Activated CD4-positive, CD25-positive, alpha-beta regulatory T cell treated with anti-CD3 and anti-CD28 coated beads, Interleukin-2, amount 50 U/mL, for 72 hours (primary cell): ENCODE data around the gene PRMT2.
"Not testable (repeated sequence)": the region's sequence is repeated elsewhere in the genome, so short reads cannot be mapped to it uniquely, and the experiment has no call there.

Experiments
- DNase-seq: peaks from one replicate; pipeline ENCODE4 v3.0.0; 2021

Gene PRMT2

DNA sequence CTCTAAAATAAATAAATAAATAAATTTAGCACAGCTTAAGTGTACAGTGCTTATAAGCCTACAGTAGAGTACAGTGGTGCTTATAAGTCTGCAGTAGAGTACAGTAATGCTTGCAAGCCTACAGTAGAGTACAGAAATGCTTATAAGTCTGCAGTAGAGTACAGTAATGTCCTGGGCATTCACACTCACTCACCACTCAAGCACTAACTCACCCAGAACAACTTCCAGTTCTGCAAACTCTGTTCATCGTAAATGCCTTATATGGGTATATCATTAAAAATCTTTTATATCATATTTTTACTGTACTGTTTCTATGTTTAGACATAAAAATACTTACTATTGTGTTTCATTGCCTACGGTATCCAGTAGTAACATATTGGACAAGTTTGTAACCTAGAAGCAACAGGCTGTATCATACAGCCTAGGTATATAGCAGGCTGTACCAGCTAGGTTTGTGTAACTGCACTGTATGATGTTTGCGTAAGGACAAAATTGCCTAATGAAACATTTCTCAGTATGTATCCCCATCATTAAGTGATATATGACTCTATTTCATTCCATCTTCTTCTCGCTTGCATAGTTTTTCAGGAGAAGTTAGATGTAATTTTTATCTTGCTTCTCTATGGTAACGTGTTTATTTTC is 16.6 kb upstream of the PRMT2 start:
- DNase-seq = no peak

DNA sequence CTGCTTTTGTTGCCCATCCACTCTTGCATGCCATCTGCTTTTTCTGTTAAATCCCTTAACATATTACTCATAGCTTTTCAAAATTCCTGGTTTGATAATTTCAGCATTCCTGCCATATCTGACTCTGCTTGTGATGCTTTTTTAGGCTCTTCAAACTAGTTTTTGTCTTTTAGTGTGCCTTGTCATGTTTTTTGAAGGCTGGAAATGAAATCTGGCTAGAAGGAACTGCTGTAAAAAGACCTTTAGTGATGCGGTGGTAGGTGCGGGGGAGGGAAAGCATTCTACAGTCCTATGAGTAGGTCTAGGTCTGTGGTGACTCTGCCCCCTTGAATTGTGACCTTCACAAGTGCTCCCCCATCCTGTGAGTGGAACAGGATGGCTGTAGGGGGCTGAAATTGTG is 15.6 kb upstream of the PRMT2 start:
- DNase-seq = no peak

DNA sequence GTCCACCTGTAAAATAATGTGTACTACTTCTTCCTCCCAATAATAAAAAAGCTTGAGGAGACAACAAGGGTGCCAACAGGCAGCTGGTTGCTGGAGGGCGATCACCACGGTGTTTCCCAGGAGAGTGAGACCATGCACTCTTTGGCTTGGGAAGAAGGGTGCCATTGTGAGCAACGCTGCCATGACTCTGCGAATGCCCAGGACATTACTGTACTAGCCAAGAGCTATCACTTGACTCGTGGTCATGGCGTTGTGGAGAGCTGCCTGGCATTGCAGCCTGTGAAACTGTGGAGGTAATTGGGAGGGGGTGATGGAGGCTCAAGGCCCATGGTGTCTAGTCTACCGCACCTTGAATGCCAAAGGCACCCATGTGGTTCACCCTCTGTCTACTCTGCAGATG is 14.6 kb upstream of the PRMT2 start:
- no peak for DNase-seq

DNA sequence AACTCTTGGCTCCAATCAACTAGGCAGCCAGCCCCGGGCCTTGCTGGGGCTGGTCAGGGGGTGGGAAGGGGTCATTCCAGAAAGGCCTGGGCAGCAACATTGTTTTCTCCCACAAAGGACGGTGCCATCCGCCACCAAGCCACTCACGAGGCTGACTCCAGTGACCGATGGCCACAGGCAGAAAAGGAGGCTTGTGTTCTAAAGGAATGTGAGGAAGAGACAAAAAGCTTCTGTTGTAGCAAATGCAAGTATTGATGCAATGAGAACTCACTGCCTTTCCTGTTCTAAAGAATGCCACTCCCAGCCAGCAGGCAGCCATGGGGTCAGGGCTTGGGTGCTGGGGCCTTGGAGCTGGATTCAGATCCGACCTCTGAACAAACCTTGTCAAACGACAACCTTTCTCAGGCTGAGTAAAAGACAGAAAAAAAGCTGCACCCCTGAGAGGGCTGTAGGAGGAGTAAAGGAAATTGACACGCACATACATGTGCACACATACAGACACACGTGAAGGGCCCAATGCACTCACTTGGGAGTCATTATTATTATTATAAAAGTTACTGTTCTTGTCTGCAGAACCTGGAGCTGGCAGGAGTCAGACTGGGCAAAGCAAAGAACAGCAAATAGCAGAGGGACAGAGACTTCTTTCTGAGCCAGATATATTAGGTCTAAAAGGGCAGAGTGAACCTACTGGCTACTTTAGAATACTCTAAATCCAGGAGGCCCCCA is 13.9 kb upstream of the PRMT2 start:
- no peak for DNase-seq

DNA sequence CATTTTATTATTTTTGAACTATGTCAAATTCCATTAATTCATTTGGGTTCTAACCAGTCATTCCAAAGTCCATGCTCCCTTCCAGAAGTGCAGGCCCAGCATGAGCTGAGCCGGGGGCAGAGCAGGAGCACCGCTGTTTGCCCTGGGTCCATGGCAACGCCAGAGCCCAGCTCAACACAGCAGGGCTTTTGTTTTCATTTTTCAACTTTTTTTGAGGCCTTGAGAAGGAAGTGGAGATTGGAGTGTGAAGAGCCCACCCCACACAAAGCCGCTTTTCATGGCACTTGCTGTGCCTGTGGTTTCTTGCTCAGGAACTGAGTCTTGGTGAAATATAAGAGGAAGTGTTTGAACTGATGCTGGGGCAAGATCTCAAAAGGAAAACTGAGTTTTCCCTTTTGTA is 13.2 kb upstream of the PRMT2 start:
- no peak for DNase-seq

DNA sequence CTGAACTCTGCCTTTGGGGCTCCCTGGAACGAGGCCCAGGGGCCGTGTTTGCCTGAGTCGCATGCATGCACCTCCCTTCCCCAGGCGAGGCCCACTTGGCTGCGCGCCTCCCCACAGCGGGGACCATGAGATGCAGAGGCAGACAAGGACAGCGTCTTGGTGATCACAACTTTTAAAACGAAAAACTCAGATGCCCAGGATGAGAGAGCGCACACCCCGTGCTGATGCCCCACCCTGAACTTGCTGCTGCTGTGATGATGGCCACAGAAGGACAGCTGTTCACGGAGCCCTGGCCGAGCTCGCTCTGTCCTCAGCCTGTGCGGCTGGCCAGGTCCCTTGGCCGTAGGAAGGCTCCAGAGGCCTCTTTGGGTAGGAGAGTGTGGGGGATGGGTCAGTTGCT is 11.4 kb upstream of the PRMT2 start:
- DNase-seq = no peak

DNA sequence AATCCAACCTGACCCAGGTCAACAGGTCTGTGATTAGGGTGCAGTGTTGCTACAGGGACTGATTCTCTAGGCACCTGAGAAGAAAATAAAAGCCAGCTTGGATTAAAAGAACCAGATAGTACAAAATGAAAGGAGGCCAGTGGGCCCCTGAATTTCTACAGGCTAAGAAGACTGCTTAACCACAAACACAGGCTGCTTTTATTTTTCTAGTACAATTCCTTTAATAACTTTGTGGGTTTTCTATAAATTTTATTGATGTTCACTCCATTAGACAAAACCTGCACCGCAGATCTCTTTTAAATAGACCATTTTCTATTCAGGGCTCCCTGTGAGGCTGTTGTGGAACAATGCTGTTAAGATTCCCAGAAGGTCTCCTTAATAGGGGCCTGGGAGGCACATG is 9.7 kb upstream of the PRMT2 start:
- DNase-seq = no peak

DNA sequence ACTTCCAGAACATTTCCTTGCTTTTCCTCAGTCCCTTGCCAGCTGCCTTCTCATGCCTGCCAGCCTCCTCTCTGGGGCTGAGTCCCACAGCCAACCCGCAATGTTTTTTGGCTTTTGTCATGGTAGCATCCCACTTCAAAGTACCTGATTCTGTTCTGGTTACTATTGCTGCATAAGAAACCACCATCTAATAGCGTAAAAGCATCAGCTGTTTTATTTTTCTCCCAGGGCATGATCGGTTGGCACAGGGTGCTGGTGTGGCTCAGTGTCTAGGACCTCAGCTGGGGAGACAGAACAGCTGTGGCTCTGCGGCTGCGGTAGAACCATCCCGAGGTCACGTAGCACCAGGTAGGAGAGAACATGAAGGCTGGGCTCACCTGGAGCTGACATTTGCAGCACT is 8.9 kb upstream of the PRMT2 start:
- no peak for DNase-seq

DNA sequence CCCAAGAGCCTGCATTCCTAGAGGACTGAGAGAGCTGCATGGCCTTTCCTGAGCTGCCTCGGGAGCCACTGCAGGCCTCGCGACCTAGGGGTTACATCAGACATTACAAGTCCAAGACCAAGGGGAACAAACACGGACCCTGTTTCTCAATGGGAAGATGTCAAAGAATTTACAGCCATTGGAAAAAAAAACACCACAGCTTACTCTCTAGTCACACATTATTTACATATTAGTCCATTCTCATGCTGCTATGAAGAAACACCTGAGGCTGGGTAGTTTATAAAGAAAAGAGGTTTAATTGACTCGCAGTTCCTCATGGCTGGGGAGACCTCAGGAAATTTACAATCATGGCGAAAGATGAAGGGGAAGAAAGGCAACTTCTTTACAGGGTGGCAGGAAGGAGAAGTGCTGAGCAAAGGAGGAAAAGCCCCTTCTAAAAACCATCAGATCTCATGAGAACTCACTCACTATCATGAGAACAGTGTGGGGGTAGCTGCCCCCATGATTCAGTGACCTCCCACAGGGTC is 8.4 kb upstream of the PRMT2 start:
- DNase-seq = no peak

DNA sequence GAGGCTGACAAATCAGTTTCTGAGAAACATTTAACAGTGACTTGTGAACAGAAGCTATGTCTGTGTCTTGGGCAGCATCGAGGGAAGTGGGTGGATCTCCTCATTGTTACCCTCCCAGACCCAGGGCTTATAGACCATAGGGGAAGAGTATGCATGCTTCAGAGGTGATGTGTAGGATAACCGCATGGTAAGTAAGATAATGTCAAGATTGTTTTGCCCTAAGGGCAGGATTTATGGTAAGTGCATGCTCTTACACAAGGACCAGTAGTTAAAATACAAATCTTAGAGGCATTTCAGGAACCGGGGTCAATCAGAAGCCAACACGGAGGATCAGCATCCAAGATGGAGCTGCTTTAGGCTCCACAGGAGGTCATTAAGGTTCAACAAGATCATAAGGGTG is 7.7 kb upstream of the PRMT2 start:
- DNase-seq = no peak

DNA sequence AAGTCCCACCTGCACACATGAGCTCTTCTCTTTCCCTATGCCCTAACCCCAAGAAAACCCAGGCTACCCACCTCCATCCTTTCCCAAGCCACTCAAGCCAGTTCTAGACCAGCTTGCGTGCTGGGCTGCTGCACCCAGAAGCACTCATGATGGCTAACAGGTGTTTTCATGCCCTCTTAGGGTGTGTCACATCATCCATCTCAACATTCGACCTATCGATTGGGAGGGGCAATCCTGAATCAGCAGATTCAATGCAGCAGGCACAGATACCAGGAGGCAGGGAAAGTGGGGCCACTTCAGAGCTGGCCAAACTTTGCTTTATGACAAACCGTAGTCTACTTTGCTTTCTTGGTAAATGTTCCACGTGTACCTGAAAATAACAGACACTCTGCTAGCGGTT is 6.6 kb upstream of the PRMT2 start:
- no peak for DNase-seq

DNA sequence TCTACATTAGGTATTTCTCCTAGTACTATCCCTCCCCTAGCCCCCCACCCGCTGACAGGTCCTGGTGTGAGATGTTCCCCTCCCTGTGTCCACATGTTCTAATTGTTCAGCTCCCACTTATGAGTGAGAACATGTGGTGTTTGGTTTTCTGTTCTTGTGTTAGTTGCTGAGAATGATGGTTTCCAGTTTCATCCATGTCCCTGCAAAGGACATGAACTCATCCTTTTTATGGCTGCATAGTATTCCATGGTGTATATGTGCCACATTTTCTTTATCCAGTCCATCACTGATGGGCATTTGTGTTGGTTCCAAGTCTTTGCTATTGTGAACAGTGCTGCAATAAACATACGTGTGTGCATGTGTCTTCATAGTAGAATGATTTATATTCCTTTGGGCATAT is 4.6 kb upstream of the PRMT2 start:
- DNase-seq = not testable (repeated sequence)

DNA sequence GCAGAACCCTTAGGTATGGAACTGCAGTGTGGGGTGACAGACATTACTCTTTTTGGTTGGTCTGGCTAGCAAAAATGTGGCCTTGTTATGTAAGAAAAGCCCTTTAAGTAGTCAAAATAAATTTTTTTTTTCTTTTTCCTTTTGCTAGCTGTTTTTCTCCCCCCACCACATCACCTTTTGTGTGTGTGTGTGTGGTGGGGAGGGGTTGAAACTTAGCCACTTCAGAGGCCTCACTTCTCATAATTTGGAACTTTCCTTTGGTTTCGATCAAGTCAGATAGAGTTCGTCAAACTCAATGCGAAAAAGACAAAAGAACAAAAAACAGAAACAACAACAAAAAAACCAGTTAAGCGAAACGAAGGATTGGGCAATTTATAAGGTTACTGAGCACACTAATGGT is 1.9 kb upstream of the PRMT2 start:
- DNase-seq = no peak

DNA sequence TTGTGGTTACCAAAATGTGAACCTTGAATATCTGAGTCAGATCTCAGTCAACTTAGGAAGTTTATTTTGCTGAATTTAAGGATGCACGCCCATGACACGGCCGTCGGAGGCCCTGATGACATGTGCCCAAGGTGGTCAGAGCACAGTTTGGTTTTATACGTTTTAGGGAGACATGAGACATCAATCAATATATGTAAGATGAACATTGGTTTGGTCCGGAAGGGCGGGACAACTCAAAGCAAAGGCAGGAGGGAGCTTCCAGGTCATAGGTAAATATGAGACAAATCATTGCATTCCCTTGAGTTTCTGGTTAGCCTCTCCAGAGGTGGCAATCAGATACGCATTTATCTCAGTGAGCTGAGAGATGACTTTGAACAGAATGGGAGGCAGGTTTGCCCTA is 1.0 kb upstream of the PRMT2 start:
- DNase-seq = no peak

DNA sequence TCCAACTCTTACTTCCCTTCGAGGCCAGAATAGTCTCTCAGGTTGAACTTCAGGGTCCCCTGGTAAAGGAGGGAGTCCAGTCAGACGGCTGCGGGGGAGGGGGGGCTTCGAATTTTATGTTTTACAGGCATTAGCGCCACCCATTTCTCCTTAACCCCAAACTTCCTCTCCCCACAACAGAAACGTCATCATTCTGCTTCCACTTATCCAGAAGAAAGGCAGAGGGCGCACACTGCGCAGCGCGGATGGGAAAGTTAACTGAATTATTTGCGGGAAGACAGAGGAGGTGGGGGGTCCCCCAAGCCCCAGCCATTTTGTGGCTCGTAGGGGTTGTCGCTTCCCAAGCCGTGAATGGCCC is 529 bp upstream of the PRMT2 start:
- no peak for DNase-seq

DNA sequence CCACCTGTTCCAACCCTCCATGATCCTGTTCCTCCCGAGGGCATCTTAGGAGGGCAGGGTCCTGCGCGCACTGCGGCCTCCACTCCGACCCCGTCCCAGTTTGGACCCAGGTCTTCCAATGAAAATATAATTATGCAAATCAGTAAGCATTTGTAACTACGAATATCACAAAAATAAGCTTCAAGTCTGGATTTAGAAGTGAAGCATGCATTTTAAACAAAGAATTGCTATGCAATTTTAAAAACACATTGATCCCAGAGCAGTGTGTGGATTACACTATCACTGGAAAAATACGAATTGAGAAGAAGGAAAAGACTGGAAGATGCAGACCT is 673 bp downstream of the PRMT2 start:
- no peak for DNase-seq

DNA sequence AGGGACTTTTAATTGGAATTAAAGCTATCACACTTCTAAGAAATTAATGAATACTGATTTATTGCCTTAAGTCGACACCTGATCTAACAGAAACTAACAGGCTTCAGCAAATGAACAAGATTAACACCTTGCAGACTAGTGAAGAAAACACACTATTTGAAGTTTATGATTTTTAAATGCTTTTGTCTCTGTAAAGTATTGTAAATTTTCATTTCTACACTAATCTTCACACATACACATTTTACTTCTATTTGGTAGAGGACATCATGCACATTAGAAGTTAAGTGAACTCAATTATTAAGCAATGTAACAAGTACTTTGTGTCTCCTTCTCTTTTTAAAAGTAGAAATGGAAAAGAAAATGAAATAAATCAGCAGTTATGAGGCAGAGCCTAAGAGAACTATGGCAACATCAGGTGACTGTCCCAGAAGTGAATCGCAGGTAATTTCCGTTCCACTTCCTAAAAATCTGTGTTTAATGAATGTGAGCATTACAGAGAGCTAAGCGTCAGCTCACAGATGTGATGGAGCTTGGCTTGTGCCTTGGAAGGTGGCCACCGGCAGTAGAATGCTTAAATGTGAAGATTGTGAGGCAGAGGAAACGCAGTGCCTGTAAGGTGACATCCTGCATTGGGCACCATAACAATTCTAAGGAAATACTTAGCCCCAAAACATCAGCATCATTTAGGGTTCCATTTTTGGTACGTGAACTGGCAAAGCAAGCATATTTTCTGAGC is 1.2 kb downstream of the PRMT2 start:
- no peak for DNase-seq

DNA sequence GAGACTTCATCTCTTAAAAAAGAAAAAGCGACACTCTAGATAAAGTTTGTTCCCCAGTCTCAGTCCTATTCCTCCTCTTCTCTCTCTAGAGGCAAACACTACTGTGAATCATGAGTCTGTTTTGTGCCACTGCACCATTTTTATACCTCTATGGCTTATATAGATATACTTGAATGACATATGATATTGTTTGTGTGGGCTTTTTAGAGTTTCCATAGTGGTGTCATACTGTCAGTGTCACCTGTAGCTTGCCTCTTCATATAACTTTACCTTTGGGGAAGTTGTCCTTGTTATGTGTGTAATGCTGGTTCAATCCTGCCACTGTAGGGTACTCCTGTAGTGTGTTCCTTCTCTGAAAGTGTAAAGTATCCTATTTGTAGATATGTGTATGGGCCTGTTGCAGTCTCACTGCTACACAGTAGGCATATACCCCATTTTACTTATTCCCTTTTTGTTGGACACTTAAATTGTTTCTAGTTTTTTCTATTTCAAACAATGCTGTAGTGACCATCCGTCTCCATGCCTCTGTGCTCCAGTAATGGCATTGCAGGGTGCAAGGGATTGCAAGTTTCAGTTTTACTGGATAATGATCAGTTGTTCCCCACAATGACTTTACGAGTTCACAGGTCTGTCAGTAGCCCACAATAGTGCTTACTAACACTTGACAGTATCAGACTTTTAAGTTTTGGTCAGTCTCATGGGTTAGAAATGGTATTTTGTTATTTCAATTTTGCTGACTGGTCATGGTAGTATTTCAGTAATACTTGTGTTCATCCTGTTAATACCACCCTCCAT is 2.7 kb downstream of the PRMT2 start:
- no peak for DNase-seq

DNA sequence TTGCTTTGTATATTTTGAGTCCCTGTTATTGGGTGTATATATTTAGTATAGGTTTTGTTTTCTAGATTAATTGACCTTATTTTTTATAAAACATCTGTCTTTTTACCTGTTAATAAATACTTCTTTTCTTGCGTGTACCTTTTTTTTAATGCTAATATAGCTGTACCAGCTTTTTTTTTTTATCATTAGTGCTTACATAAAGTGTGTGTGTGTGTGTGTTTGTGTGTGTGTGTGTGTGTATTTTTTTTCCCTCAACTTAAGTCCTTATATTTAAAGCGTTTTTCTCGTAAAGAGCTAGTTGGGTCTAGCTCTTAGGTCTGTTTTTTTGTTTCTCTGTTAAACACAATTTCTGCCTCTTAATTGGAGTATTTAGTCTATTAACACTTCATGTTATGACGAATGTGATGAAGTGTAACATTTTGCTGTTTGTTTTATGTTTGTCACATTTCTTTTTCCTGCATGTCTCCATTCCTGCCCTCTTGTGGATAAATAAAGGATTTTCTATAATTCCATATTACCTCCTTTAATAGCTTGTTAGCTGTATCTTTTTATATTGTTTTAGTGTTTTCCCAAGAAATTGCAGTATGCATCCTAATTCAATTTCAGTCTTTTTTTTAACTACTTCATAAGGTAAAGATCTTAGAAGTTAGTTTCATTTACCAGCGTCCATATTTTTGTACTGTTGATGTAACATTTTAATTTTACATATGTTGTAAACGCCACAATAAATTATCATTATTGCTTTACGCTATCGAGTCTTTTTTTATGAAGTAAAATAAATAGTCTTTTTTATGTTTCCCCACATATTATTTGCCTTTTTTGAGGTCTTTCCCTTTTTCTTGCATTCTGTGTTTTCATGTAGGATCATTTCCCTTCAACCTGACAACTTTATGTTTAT is 4.3 kb downstream of the PRMT2 start:
- no peak for DNase-seq

DNA sequence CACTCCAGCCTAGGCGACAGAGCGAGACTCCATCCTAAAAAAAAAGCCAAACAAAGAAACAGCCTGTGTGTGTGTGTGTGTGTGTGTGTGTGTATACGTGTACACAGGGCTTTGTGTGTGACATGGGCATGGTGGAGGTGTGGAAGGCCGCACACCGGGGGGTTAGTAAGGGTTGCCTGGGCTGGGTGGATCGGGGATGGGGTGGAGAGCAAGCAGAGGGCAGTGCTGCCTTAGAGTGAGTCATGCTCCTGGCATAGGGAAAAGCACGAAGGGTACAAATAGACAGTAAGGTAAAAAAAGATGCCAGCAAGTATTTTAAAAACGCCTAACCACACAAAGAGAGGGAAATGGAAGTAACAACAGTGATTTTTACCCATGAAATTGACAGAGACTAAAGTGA is 6.2 kb downstream of the PRMT2 start:
- no peak for DNase-seq

DNA sequence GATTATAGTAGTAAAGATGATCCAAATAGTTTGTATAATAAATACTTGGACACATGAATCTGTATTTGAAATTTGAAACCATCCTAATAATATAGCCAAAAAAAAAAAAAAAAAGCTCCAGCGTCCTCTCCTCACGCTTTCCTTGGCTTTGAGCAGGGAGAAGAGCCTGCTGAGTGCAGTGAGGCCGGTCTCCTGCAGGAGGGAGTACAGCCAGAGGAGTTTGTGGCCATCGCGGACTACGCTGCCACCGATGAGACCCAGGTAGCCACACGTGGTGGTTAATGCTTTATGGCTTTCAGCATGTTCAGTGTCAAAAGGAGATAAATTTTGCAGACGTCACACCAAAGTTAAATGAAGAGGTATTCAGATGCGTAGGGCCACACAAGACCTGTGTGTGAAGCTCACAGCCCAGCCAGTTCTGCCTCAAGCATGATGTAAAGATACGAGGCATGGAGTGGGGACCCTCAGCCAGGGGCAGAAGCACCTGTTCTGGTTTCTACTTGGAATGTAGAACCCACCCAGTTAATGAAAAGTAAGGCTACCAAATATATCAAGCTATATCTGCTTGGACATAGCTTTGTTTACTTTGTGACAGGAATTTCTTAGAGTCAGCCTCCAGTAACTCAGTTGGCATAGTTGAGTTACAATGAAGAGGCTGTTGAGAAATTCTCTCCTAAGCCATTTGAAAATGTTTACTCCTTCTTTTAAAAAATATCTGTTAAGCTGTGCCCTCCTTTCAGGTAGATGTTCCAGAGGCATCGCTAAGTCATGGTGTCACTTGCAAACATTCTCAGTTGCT is 8.1 kb downstream of the PRMT2 start:
- DNase-seq = no peak

DNA sequence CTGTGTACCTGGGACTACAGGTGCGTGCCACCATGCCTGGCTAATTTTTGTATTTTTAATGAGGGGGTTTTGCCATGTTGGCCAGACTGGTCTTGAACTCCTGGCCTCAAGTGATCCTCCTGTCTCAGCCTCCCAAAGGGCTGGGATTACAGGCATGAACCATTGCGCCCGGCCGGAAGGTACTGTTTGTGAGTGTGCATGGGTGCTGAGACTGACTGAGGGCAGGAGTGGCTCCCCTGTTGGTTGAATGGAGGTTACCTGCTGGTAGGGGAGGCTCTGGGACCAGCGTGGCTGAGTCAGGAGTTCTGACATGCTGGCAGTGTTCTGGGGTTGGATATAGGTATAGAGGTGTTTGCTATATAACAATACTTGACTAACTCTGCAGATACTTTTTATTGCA is 10.4 kb downstream of the PRMT2 start:
- no peak for DNase-seq
